Transverse colon (tissue), 4 donors: ENCODE measurements around the gene AFAP1L2. TPM values are rescaled to one million over a fixed set of nuclear protein-coding genes. Genes with fewer than 3 reads are reported as not detected.

Source experiments
- DNase-seq: peaks from one replicate; pipeline ENCODE4 v3.0.0-alpha.2; 2019
- H3K27ac ChIP-seq, 4 donors: fragments of 200-600 bp; sonication (generic); 2 replicates each; pipeline ENCODE4 v1.5.1; 2016 to 2018; ENCODE audit warnings: inconsistent platforms in 4 of 4
- H3K27me3 ChIP-seq: fragments of 200-600 bp; sonication (generic); 2 replicates; pipeline ENCODE4 v1.5.1; 2017; ENCODE audit warnings: inconsistent platforms
- H3K36me3 ChIP-seq, 4 donors: fragments of 200-600 bp; sonication (generic); 2 replicates each; pipeline ENCODE4 v1.5.1; 2017 to 2019; ENCODE audit warnings: inconsistent platforms in 4 of 4
- H3K4me1 ChIP-seq, 4 donors: fragments of 200-600 bp; sonication (generic); 2 replicates each; pipeline ENCODE4 v1.5.1; 2017 to 2020; ENCODE audit warnings: inconsistent platforms in 4 of 4
- H3K4me3 ChIP-seq, 4 donors: fragments of 200-600 bp; sonication (generic); 1 replicate in 1 of 4; 2 replicates in 3 of 4; pipeline versions ENCODE4 v1.5.1 to v1.6.1; 2017 to 2019; ENCODE audit warnings: inconsistent platforms in 4 of 4
- H3K9me3 ChIP-seq, 2 donors: fragments of 200-600 bp; sonication (generic); 2 replicates each; pipeline ENCODE4 v1.5.1; 2017 to 2019; ENCODE audit warnings: inconsistent platforms in 2 of 2
- EP300 ChIP-seq: sonication (generic); formaldehyde crosslinking; IDR thresholded peaks from one replicate; pipeline ENCODE4 v1.6.1; 2017; ENCODE audit warnings: antibody characterized with exemption, low read depth
- POLR2A ChIP-seq: fragments of 450-650 bp; IDR thresholded peaks from one replicate; pipeline ENCODE4 v1.6.1; 2016; ENCODE audit warnings: antibody characterized with exemption, mild to moderate bottlenecking, moderate library complexity
- POLR2AphosphoS5 ChIP-seq, 3 donors: sonication (generic); formaldehyde crosslinking; IDR thresholded peaks; one replicate each; pipeline ENCODE4 v1.6.1; 2016; ENCODE audit warnings: antibody characterized with exemption in 3 of 3
- WGBS, 2 donors: methylation state at CpG; one replicate each; pipeline ENCODE4 v1.1.5; 2018; ENCODE audit warnings: low coverage in 1 of 2; 5-methylcytosine and 5-hydroxymethylcytosine counted together
- in situ Hi-C, 4 donors: fragments of 200-750 bp; cut with MboI; loops; one replicate each; pipeline versions ENCODE4 v1.15.0 to v1.15.1; 2017; ENCODE audit warnings: low sequenced_read_pairs in 3 of 4, low pct_ligation_motif_present in 1 of 4, low pct_unique_long_range_greater_than_20kb in 1 of 4
- intact Hi-C: fragments of 100-400 bp; cut with DNase I; formaldehyde crosslinking; loops from one replicate; pipeline ENCODE4 v1.15.1; 2023; ENCODE audit warnings: low total_unique reads
- total RNA-seq, 4 donors: library from RNA; depleted of rRNA; stranded (reverse); fragments of >200 nt; gene quantifications; one replicate each; pipeline ENCODE4 v1.1.0, GENCODE V29; 2016
- TF ChIP-seq, protein P1 (sequence below), 5 experiments: fragments of 200-600 bp in 3 of 5; fragments of 450-650 bp in 2 of 5; sonication (generic) in 3 of 5; IDR thresholded peaks; 1 replicate in 2 of 5; 2 replicates in 3 of 5; pipeline ENCODE4 v1.5.1; 2016 to 2017; ENCODE audit warnings: antibody characterized with exemption in 5 of 5, inconsistent platforms in 3 of 5, mild to moderate bottlenecking in 2 of 5, moderate library complexity in 1 of 5

Gene AFAP1L2
- total RNA-seq, 4 donors from 2014 or later = 12.2 to 42.6 (median 13.2) TPM

DNA sequence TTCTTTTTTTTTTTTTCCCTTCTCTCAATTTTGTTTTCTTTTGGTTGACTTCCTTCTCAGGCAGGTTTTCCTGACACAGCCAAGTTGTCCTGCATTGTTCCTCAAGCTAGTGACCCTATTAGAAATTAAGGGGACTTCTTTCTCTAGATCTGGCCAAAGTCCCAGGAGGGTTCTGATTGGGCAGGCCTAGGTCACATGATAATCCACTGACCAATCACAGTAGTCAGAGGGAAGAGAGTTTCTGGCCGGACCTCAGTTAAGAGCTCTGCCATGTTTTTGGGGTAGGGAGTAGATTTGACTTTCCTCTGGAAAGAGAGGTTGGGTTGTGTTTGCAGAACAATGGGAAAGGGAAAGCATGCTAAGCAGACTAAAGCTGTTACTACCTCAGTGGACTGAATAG, 149.1 kb downstream of the AFAP1L2 start:
- DNase-seq = no peak
- H3K9me3 ChIP-seq = no peaks in the 10 kb centered on the region
- H3K27me3 ChIP-seq = no peaks in the 10 kb centered on the region
- 100% methylated on average over 1 of the region's 1 CpG; no CpG with 5 or more reads in 1 of the 2 donors for WGBS, 2 donors
- TF ChIP-seq, protein P1, sequence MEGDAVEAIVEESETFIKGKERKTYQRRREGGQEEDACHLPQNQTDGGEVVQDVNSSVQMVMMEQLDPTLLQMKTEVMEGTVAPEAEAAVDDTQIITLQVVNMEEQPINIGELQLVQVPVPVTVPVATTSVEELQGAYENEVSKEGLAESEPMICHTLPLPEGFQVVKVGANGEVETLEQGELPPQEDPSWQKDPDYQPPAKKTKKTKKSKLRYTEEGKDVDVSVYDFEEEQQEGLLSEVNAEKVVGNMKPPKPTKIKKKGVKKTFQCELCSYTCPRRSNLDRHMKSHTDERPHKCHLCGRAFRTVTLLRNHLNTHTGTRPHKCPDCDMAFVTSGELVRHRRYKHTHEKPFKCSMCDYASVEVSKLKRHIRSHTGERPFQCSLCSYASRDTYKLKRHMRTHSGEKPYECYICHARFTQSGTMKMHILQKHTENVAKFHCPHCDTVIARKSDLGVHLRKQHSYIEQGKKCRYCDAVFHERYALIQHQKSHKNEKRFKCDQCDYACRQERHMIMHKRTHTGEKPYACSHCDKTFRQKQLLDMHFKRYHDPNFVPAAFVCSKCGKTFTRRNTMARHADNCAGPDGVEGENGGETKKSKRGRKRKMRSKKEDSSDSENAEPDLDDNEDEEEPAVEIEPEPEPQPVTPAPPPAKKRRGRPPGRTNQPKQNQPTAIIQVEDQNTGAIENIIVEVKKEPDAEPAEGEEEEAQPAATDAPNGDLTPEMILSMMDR (IDR thresholded peaks at IDR 0.05) = no peak
- no peak for TF ChIP-seq POLR2AphosphoS5 (IDR thresholded peaks at IDR 0.05)
- no peak for TF ChIP-seq EP300
- no peak for TF ChIP-seq POLR2A
- H3K36me3 ChIP-seq = no peaks in the 10 kb centered on the region
- peaks cover 0 to 17% (median 10%) of the 10 kb centered on the region in 4 donors for H3K4me1 ChIP-seq
- intact Hi-C loops = no loop called here
- H3K27ac ChIP-seq = no peak overlapping the region
- H3K4me3 ChIP-seq = no peak overlapping the region
- in situ Hi-C loops = no loop called here

DNA sequence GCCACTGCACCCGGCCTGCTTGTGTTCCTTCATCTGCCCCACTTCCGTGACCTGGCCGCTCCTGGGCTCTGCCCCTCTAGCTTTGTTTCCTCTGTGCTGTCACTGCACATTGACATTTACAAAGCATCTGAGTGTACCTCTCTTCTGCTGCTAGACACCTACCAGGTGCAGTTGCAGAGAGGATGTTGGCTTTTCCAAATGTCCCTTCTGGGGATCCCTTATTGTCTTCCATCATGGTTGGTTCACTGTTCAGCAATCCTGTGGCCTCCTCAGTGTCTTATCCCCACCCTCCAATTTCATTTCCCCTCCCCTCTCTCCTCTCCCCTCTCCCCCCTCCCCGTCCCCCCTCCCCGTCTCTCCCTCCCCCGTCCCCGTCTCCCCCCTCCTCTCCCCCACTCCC, 151.4 kb downstream of the AFAP1L2 start:
- intact Hi-C loops = no loop called here
- DNase-seq = no peak
- 73% methylated on average over 4 of the region's 7 CpGs; no CpG with 5 or more reads in 1 of the 2 donors for WGBS, 2 donors
- TF ChIP-seq POLR2A (no peak), EP300 (no peak), POLR2AphosphoS5 (IDR thresholded peaks at IDR 0.05) (no peak)
- TF ChIP-seq, protein P1 (IDR thresholded peaks at IDR 0.05) = no peak
- Histone ChIP-seq H3K27ac (no peak overlapping the region), H3K4me3 (no peak overlapping the region), H3K27me3 (no peaks in the 10 kb centered on the region), H3K4me1 (peaks cover 0 to 8% (median 3%) of the 10 kb centered on the region in 4 donors), H3K36me3 (no peaks in the 10 kb centered on the region), H3K9me3 (no peaks in the 10 kb centered on the region)
- in situ Hi-C loops = no loop called here

DNA sequence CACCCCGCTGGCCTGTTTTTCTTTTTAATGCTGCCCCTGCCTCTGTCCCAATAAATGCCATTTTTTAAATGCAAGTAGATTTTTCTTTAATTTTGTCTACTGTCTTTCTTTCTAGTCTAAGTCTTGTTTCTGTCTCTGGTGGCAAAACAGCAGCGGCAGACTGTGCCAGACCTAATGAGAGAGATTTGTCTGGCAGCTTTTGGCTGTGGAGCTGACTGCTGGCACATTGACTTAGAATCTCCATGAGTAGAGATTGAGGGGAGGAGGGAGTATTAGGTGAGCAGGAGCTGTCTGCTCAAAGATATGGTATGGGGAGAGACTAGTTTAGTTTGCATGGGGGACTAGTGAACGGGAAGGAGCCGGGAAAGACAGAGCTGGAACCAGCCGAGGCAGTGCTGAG, 152.2 kb downstream of the AFAP1L2 start:
- TF ChIP-seq POLR2A = no peak
- no peak for DNase-seq
- WGBS, 2 donors = 89 to 93% methylated on average over 4 to 5 of the region's 5 CpGs
- H3K27me3 ChIP-seq = no peaks in the 10 kb centered on the region
- in situ Hi-C loops (no loop called here), intact Hi-C loops (no loop called here)
- no peaks in the 10 kb centered on the region for H3K4me1 ChIP-seq
- H3K36me3 ChIP-seq = no peaks in the 10 kb centered on the region
- no peak overlapping the region for H3K27ac ChIP-seq
- H3K9me3 ChIP-seq = no peaks in the 10 kb centered on the region
- H3K4me3 ChIP-seq = no peak overlapping the region

GRCh38 chr10:114250716-114251115, 153.6 kb downstream of the AFAP1L2 start:
- TF ChIP-seq, protein P1 (IDR thresholded peaks at IDR 0.05) = no peak
- TF ChIP-seq POLR2A (no peak), EP300 (no peak), POLR2AphosphoS5 (IDR thresholded peaks at IDR 0.05) (no peak)
- no peak overlapping the region for H3K27ac ChIP-seq
- no peaks in the 10 kb centered on the region for H3K9me3 ChIP-seq
- no peak for DNase-seq
- no peaks in the 10 kb centered on the region for H3K36me3 ChIP-seq
- 100% methylated on average over 1 of the region's 1 CpG; no CpG with 5 or more reads in 1 of the 2 donors for WGBS, 2 donors
- H3K4me3 ChIP-seq = no peak overlapping the region
- intact Hi-C loops = no loop called here
- in situ Hi-C loops = no loop called here
- H3K27me3 ChIP-seq = no peaks in the 10 kb centered on the region
- H3K4me1 ChIP-seq = peaks cover 0 to 1% (median 0%) of the 10 kb centered on the region in 4 donors

GRCh38 chr10:114250236-114250635, 154.1 kb downstream of the AFAP1L2 start:
- Histone ChIP-seq H3K4me1 (peaks cover 0 to 6% (median 2%) of the 10 kb centered on the region in 4 donors), H3K27ac (no peak overlapping the region), H3K27me3 (no peaks in the 10 kb centered on the region), H3K4me3 (no peak overlapping the region), H3K36me3 (no peaks in the 10 kb centered on the region), H3K9me3 (no peaks in the 10 kb centered on the region)
- DNase-seq = no peak
- TF ChIP-seq POLR2AphosphoS5 (IDR thresholded peaks at IDR 0.05) = no peak
- intact Hi-C loops (no loop called here), in situ Hi-C loops (no loop called here)
- WGBS, 2 donors = 88 to 92% methylated on average over 2 to 6 of the region's 6 CpGs
